Measurements from ENCODE around the gene DDI1.

The DDI1 gene

GRCh38 chr11:104036588-104036987, at the start of gene DDI1:
Gene DDI1 (plus strand): TSS chr11:104036640. CDS start chr11:104036823, 183 bp downstream.
- DNase-seq = no peak

GRCh38 chr11:103987629-103988594, 48.5 kb upstream of the DDI1 start:
- no peak for DNase-seq

- DNase-seq = no peak
Measured at GRCh38 chr11:103988595-103988969, 47.9 kb upstream of the DDI1 start.

GRCh38 chr11:103993507-103993906, 42.9 kb upstream of the DDI1 start:
- no peak for DNase-seq

GRCh38 chr11:103994094-103994493, 42.3 kb upstream of the DDI1 start:
- DNase-seq = no peak

GRCh38 chr11:103994518-103994917, 41.9 kb upstream of the DDI1 start:
- DNase-seq = no peak

GRCh38 chr11:103995896-103996295, 40.5 kb upstream of the DDI1 start:
- DNase-seq = no peak

GRCh38 chr11:103997082-103997481, 39.4 kb upstream of the DDI1 start:
- DNase-seq = no peak

GRCh38 chr11:103998826-103999508, 37.5 kb upstream of the DDI1 start:
- no peak for DNase-seq

- DNase-seq = no peak
Measured at GRCh38 chr11:104000798-104001197, 35.6 kb upstream of the DDI1 start.

GRCh38 chr11:104001561-104002056, 34.8 kb upstream of the DDI1 start:
- no peak for DNase-seq

- DNase-seq = no peak
Measured at GRCh38 chr11:104003491-104003890, 32.9 kb upstream of the DDI1 start.

GRCh38 chr11:104005234-104005855, 31.1 kb upstream of the DDI1 start:
- DNase-seq = no peak

- DNase-seq = no peak
Measured at GRCh38 chr11:104009744-104010143, 26.7 kb upstream of the DDI1 start.

- no peak for DNase-seq
Measured at GRCh38 chr11:104011044-104011443, 25.4 kb upstream of the DDI1 start.

GRCh38 chr11:104015649-104016415, 20.6 kb upstream of the DDI1 start:
- no peak for DNase-seq

GRCh38 chr11:104024572-104024971, 11.9 kb upstream of the DDI1 start:
- DNase-seq = no peak

- DNase-seq = no peak
Measured at GRCh38 chr11:104028476-104029263, 7.8 kb upstream of the DDI1 start.

- no peak for DNase-seq
Measured at GRCh38 chr11:104033134-104033533, 3.3 kb upstream of the DDI1 start.

GRCh38 chr11:104033561-104033960, 2.9 kb upstream of the DDI1 start:
- DNase-seq = no peak

GRCh38 chr11:104036995-104037394, 555 bp downstream of the DDI1 start:
- DNase-seq = no peak

GRCh38 chr11:104041792-104042191, 5.4 kb downstream of the DDI1 start:
- DNase-seq = no peak
